Activated CD4-positive, alpha-beta T cell treated with anti-CD3 and anti-CD28 coated beads, Interleukin-2, amount 10 ng/mL, durations not matched to agents 7 days and 5 days (primary cell): Measurements from ENCODE around the gene SNRPD3. TPM values are rescaled to one million over a fixed set of nuclear protein-coding genes. Genes with fewer than 3 reads are reported as not detected.

ENCODE experiments used
- CTCF ChIA-PET: fragments of 350-600 bp; sonication (Branson Sonifier 250); formaldehyde crosslinking; loops from one replicate; lab custom pipeline; 2021; ENCODE audit warnings: antibody characterized with exemption; lab: Charles Lee
- POLR2A ChIA-PET: fragments of 350-600 bp; sonication (Branson Sonifier 250); formaldehyde crosslinking; loops from one replicate; lab custom pipeline; 2021; ENCODE audit warnings: antibody characterized with exemption; lab: Charles Lee
- DNase-seq: peaks from one replicate; pipeline ENCODE4 v3.0.0-alpha.2; 2020
- H3K27ac Mint-ChIP-seq: one replicate; pipeline ENCODE4 v1.8.0; 2021; ENCODE audit warnings: mild to moderate bottlenecking, moderate library complexity, mixed read lengths
- H3K27me3 Mint-ChIP-seq: one replicate; pipeline ENCODE4 v1.8.0; 2021; ENCODE audit warnings: mixed read lengths
- H3K36me3 Mint-ChIP-seq: one replicate; pipeline ENCODE4 v1.8.0; 2021; ENCODE audit warnings: low read depth, mixed read lengths
- H3K4me1 Mint-ChIP-seq: one replicate; pipeline ENCODE4 v1.8.0; 2021; ENCODE audit warnings: mixed read lengths
- H3K4me3 Mint-ChIP-seq: one replicate; pipeline ENCODE4 v1.8.0; 2021; ENCODE audit warnings: mild to moderate bottlenecking, moderate library complexity, mixed read lengths
- H3K9me3 Mint-ChIP-seq: one replicate; pipeline ENCODE4 v1.8.0; 2021; ENCODE audit warnings: mixed read lengths
- total RNA-seq, 2 experiments: library from RNA; stranded (reverse); gene quantifications; one replicate each; pipeline ENCODE4 v1.2.3, GENCODE V29; 2021

The SNRPD3 gene
- total RNA-seq = 100 to 1,000 TPM; 120 to 139 TPM

GRCh38 chr22:24555165-24556039, at the start of gene SNRPD3:
SNRPD3 (plus strand) TSS chr22:24555999; CDS start chr22:24557675, 1,676 bp downstream.
- POLR2A ChIA-PET = interaction anchor here (1.0 to 1.4 kb wide), 3 partner anchors 9 to 357 kb away, joined by 3 to 5 read pairs (median 4); no protein-coding TSS in a partner anchor
- H3K36me3 Mint-ChIP-seq = peaks cover 25% of the 10 kb centered on the region
- H3K27ac Mint-ChIP-seq = peak within 1 kb of the TSS; percentile 96
- H3K4me1 Mint-ChIP-seq = peaks cover 66% of the 10 kb centered on the region
- peak; percentile 100 for DNase-seq
- H3K9me3 Mint-ChIP-seq = no peaks in the 10 kb centered on the region
- H3K27me3 Mint-ChIP-seq = no peaks in the 10 kb centered on the region
- CTCF ChIA-PET = interaction anchor here (0.8 to 1.5 kb wide), 3 partner anchors 10 to 17 kb away, joined by 3 to 5 read pairs (median 5); no protein-coding TSS in a partner anchor
- H3K4me3 Mint-ChIP-seq = peak within 1 kb of the TSS; percentile 89

- no peak overlapping the region for H3K27ac Mint-ChIP-seq
These were observed 48.9 kb upstream of the SNRPD3 start for GRCh38 chr22:24506802-24507438.

DNA sequence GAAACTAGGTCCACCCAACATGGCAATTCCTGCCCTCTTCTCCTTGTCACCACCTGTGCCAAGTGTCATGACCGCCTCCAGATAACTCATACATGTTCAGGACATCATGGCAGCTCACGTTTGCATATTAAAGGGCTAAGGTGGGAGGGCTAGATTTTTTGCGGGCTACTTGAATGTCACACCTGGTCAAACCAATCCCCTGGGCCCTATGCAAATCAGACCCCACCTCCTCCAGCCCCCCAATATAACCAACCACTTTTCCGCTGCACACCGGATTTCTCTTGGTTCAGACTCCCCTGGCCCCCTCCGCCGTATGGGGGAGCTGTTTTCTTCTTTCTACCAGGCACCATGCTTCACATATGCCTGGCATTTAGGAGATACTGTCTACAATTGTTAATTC, 48.1 kb upstream of the SNRPD3 start:
- peaks cover 23% of the 10 kb centered on the region for H3K4me1 Mint-ChIP-seq
- no peaks in the 10 kb centered on the region for H3K9me3 Mint-ChIP-seq
- H3K27ac Mint-ChIP-seq = no peak overlapping the region
- CTCF ChIA-PET = interaction anchor here (1.0 to 1.2 kb wide), 2 partner anchors 11 to 177 kb away, joined by 3 to 7 read pairs; no protein-coding TSS in a partner anchor
- no peak for DNase-seq
- peaks cover 10% of the 10 kb centered on the region for H3K27me3 Mint-ChIP-seq
- no peaks in the 10 kb centered on the region for H3K36me3 Mint-ChIP-seq
- POLR2A ChIA-PET = no interaction called here
- H3K4me3 Mint-ChIP-seq = no peak overlapping the region

More at GRCh38 chr22:24506802-24507438, 48.9 kb upstream of the SNRPD3 start:
- CTCF ChIA-PET = interaction anchor here (1.0 to 1.2 kb wide), 3 partner anchors 10 to 176 kb away, joined by 3 to 7 read pairs (median 3); no protein-coding TSS in a partner anchor
- Mint-ChIP-seq H3K4me1 (peaks cover 20% of the 10 kb centered on the region), H3K4me3 (no peak overlapping the region), H3K27me3 (peaks cover 10% of the 10 kb centered on the region), H3K9me3 (no peaks in the 10 kb centered on the region), H3K36me3 (no peaks in the 10 kb centered on the region)
- POLR2A ChIA-PET = no interaction called here
- DNase-seq = no peak

GRCh38 chr22:24510637-24511625, 44.9 kb upstream of the SNRPD3 start:
- Mint-ChIP-seq H3K36me3 (no peaks in the 10 kb centered on the region), H3K4me3 (no peak overlapping the region), H3K4me1 (peaks cover 19% of the 10 kb centered on the region), H3K9me3 (no peaks in the 10 kb centered on the region), H3K27ac (no peak overlapping the region), H3K27me3 (peaks cover 12% of the 10 kb centered on the region)
- no peak for DNase-seq
- ChIA-PET POLR2A (no interaction called here), CTCF (interaction anchor here (1.0 kb wide), 1 partner anchor 11 kb away, joined by 3 read pairs; no protein-coding TSS in a partner anchor)

DNA sequence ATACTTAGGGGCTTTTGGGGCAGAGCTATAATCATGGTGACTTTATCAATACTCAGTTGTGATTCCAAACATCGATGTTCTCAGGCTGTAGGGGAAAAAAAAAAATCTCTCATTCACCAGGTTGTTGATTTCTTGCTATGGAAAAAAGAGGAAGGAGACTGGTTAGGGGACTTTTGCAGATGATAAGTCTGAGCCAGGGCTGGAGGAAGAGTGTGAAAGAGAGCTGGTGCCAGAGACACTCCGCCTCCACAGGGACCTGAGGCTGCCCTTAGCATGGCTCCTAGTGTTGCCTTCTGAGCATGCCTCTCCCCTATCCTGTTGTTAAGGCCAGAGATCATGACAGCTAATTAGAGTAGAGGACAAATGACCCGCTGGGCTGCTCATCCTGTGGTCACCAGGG, 43.8 kb upstream of the SNRPD3 start:
- Mint-ChIP-seq H3K4me3 (no peak overlapping the region), H3K36me3 (no peaks in the 10 kb centered on the region), H3K4me1 (peaks cover 15% of the 10 kb centered on the region), H3K27me3 (peaks cover 12% of the 10 kb centered on the region), H3K9me3 (no peaks in the 10 kb centered on the region), H3K27ac (no peak overlapping the region)
- CTCF ChIA-PET = interaction anchor here (0.7 kb wide), 1 partner anchor 84 kb away, joined by 4 read pairs; no protein-coding TSS in a partner anchor
- DNase-seq = no peak
- POLR2A ChIA-PET = no interaction called here

- H3K4me3 Mint-ChIP-seq = no peak overlapping the region
- H3K9me3 Mint-ChIP-seq = no peaks in the 10 kb centered on the region
- no peak overlapping the region for H3K27ac Mint-ChIP-seq
- ChIA-PET POLR2A (no interaction called here), CTCF (no interaction called here)
- H3K4me1 Mint-ChIP-seq = peaks cover 17% of the 10 kb centered on the region
- DNase-seq = no peak
- H3K27me3 Mint-ChIP-seq = peaks cover 18% of the 10 kb centered on the region
- no peaks in the 10 kb centered on the region for H3K36me3 Mint-ChIP-seq
These were observed 42.2 kb upstream of the SNRPD3 start for GRCh38 chr22:24513378-24514240.

DNA sequence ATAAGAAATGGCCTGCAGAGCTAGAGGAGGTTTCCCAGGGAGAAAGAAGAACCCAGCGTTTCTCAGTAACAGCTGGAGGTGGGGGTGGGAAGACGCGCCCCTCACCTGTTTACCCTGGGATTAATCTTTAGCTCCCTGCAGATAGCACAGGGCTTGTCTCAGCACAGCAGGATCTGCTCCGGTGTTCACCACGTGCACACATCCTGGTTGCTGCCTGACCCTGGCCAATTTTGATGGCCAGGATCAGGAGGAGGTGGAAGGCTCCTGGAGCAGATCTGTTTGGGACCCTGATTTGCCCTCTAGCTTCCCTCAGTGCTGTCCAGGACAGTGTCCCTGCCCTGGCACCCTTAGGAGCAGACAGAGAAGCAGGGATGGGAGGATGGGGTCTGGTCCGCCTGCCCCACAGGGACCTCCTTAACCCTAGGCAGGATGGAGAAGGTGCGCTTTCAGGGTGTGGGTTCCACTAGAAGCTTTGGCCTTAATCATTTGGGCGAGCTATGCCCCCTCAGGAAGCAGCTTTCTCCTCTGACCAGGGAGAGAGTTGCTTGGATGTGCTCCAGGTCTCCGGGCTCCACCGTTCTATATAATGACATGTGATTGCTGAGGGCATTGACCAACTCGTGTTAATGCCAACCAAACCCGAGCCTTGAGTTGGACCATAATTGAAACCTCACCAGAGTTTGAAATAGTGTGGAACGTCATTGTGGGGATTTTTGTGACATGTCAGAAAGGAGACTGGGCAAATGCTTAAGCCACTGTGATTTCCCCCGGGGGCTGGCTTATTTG, 41.4 kb upstream of the SNRPD3 start:
- ChIA-PET POLR2A (no interaction called here), CTCF (no interaction called here)
- Mint-ChIP-seq H3K27me3 (peaks cover 14% of the 10 kb centered on the region), H3K36me3 (no peaks in the 10 kb centered on the region), H3K27ac (no peak overlapping the region), H3K9me3 (no peaks in the 10 kb centered on the region), H3K4me1 (peaks cover 23% of the 10 kb centered on the region), H3K4me3 (no peak overlapping the region)
- no peak for DNase-seq

- H3K36me3 Mint-ChIP-seq = no peaks in the 10 kb centered on the region
- CTCF ChIA-PET = no interaction called here
These were observed 40.8 kb upstream of the SNRPD3 start for GRCh38 chr22:24515027-24515338.

DNA sequence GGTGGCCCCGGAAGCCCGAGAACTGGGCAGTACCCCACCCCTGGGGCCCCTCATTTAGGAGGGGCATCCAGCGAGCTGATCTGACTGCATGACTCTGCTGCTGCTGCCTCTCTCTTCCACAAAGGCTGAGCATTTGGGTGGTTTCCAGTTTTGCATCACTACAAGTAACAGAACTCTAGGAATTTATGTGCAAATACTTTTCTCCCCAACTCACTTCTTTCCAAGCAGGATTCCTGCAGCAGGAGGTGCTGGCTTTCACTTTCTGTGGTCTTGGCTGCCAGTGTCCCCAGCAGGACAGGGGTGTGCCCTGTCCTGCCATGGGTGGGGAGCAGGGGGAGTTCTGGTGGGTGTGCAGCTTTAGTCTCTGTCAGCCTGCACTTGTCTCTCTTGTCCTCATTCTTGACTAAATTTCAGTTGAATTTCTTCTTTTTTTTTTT, 39.5 kb upstream of the SNRPD3 start:
- no peak overlapping the region for H3K4me3 Mint-ChIP-seq
- peaks cover 8% of the 10 kb centered on the region for H3K27me3 Mint-ChIP-seq
- CTCF ChIA-PET = interaction anchor here (0.6 to 0.8 kb wide), 2 partner anchors 20 to 81 kb away, joined by 4 read pairs; no protein-coding TSS in a partner anchor
- DNase-seq = no peak
- peaks cover 14% of the 10 kb centered on the region for H3K4me1 Mint-ChIP-seq
- no peaks in the 10 kb centered on the region for H3K9me3 Mint-ChIP-seq
- H3K36me3 Mint-ChIP-seq = no peaks in the 10 kb centered on the region
- no peak overlapping the region for H3K27ac Mint-ChIP-seq
- POLR2A ChIA-PET = no interaction called here

More at GRCh38 chr22:24515027-24515338, 40.8 kb upstream of the SNRPD3 start:
- POLR2A ChIA-PET = no interaction called here
- H3K4me1 Mint-ChIP-seq = peaks cover 23% of the 10 kb centered on the region
- no peak for DNase-seq
- H3K4me3 Mint-ChIP-seq = no peak overlapping the region
- peaks cover 8% of the 10 kb centered on the region for H3K27me3 Mint-ChIP-seq
- H3K9me3 Mint-ChIP-seq = no peaks in the 10 kb centered on the region
- no peak overlapping the region for H3K27ac Mint-ChIP-seq

DNA sequence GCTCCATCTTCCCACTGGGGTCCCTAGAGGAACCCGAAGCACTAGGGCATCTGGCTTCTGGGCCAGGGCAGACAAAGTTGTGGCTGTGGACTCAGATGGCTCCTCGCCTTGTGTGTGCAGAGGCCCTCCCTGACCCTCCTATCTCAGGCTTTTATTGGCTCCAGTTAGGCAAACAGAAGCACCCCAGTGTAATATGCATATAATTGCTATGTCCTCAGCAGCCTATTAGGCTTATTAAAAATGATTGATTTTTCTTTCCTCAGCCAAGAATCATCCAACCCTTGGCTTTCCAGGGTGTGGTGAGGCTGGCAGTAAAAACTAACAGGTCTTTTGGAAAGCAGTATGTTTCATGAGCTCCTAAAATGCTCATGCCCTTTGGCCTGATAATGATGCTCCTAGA, 38.4 kb upstream of the SNRPD3 start:
- H3K4me3 Mint-ChIP-seq = no peak overlapping the region
- no peaks in the 10 kb centered on the region for H3K36me3 Mint-ChIP-seq
- ChIA-PET CTCF (interaction anchor here (0.7 kb wide), 2 partner anchors 20 to 31 kb away, joined by 3 read pairs; no protein-coding TSS in a partner anchor), POLR2A (no interaction called here)
- no peak for DNase-seq
- H3K27me3 Mint-ChIP-seq = peaks cover 8% of the 10 kb centered on the region
- no peaks in the 10 kb centered on the region for H3K9me3 Mint-ChIP-seq
- peaks cover 14% of the 10 kb centered on the region for H3K4me1 Mint-ChIP-seq
- no peak overlapping the region for H3K27ac Mint-ChIP-seq

DNA sequence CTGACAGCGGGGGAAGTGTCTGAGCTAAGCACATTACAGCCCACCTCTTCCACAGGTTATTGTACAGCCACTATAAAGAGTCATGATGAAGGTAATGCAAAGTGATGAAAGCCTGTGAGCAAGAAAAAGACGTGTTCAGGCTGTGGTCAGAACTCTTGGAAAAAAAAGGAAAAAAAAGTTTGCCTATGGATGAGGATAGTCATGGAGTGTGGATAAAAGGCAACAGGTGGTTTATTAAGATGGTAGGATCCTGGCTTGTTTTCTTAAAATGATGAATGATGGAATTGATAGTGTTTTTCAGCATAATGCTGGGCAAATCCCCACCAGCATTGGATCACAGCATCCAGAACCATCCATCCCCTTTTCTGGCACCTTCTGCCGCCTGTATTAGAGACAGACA, 37.6 kb upstream of the SNRPD3 start:
- Mint-ChIP-seq H3K36me3 (no peaks in the 10 kb centered on the region), H3K4me3 (no peak overlapping the region), H3K27ac (no peak overlapping the region), H3K27me3 (peaks cover 6% of the 10 kb centered on the region), H3K9me3 (no peaks in the 10 kb centered on the region), H3K4me1 (peaks cover 14% of the 10 kb centered on the region)
- ChIA-PET POLR2A (no interaction called here), CTCF (interaction anchor here (0.7 kb wide), 2 partner anchors 21 to 32 kb away, joined by 3 read pairs; no protein-coding TSS in a partner anchor)
- DNase-seq = no peak
